Measurements from ENCODE around the gene ADD3. TPM values are rescaled to one million over a fixed set of nuclear protein-coding genes. Genes with fewer than 3 reads are reported as not detected.

ADD3 gene
- total RNA-seq, 1 donor from 2014 or later, result 113 TPM

DNA sequence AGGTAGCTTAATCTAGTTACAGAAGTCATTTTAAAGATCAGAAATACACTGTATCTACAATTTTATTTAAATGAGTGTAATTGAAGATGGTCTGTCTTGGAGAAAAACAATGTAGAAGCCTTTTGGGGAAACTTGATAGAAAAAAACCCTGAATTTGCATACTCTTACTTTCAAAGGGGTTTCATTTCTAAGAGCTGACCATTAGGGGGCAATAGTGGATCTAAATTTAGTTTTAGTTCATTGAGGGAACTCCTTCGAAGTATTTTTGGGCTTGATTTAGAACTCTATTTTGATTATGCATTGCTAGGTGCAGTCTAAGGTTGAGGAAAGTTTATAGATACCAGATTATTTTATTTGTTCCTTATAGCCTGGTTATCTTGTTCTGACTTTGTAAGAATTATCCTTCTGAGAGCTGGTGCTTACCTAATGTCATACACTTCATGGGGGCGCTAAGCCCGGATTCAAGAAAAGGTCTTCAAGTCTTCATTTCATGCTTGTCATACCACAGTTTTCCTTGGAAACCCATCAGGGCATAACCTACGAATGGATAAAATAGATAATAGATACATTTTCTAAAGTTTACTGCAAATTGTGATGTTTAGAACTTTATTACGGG is 130.5 kb downstream of the ADD3 start:
- Histone ChIP-seq H3K9ac (ENCODE audit: low read depth in 1 of 3, low read length in 3 of 3) (no peak overlapping the region), H3K4me3 (ENCODE audit: low read length in 3 of 3) (no peak overlapping the region), H3K27ac (ENCODE audit: low read depth, low read length) (no peak overlapping the region), H3K36me3 (ENCODE audit: control insufficient read depth in 3 of 3, insufficient read depth in 3 of 3, low read length in 3 of 3) (no peaks in the 10 kb centered on the region), H3K9me3 (ENCODE audit: control insufficient read depth in 3 of 3, low read length in 3 of 3) (no peaks in the 10 kb centered on the region), H3K4me1 (ENCODE audit: control insufficient read depth in 3 of 3, insufficient read depth in 3 of 3, low read length in 3 of 3) (peaks cover 4 to 7% (median 6%) of the 10 kb centered on the region in 3 donors), H3K27me3 (ENCODE audit: control insufficient read depth in 3 of 3, insufficient read depth in 3 of 3, low read length in 3 of 3) (no peaks in the 10 kb centered on the region)

DNA sequence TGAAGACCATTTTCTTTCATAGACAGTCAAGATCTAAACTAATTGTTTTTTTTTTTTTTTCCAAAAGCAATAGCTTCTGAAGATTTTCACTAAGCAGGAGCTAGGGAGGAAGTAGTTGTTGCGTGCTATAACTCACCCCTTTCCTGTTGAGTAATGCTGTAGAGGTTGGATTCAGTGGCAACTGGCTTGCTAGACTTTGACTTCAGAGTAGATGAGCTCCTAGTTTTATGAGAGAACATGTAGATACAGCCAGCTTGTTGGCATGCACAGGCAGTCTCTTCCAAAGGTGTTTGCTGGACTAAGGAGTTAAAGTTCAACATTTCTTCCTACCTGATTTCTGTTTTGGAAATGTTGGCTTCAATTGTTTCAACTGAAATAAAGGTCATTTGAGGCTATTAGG is 133.4 kb downstream of the ADD3 start:
- Histone ChIP-seq H3K4me3 (ENCODE audit: low read length in 3 of 3) (no peak overlapping the region), H3K36me3 (ENCODE audit: control insufficient read depth in 3 of 3, insufficient read depth in 3 of 3, low read length in 3 of 3) (no peaks in the 10 kb centered on the region), H3K9me3 (ENCODE audit: control insufficient read depth in 3 of 3, low read length in 3 of 3) (no peaks in the 10 kb centered on the region), H3K9ac (ENCODE audit: low read depth in 1 of 3, low read length in 3 of 3) (no peak overlapping the region), H3K4me1 (ENCODE audit: control insufficient read depth in 3 of 3, insufficient read depth in 3 of 3, low read length in 3 of 3) (peaks cover 4 to 7% (median 6%) of the 10 kb centered on the region in 3 donors), H3K27me3 (ENCODE audit: control insufficient read depth in 3 of 3, insufficient read depth in 3 of 3, low read length in 3 of 3) (no peaks in the 10 kb centered on the region), H3K27ac (ENCODE audit: low read depth, low read length) (no peak overlapping the region)

DNA sequence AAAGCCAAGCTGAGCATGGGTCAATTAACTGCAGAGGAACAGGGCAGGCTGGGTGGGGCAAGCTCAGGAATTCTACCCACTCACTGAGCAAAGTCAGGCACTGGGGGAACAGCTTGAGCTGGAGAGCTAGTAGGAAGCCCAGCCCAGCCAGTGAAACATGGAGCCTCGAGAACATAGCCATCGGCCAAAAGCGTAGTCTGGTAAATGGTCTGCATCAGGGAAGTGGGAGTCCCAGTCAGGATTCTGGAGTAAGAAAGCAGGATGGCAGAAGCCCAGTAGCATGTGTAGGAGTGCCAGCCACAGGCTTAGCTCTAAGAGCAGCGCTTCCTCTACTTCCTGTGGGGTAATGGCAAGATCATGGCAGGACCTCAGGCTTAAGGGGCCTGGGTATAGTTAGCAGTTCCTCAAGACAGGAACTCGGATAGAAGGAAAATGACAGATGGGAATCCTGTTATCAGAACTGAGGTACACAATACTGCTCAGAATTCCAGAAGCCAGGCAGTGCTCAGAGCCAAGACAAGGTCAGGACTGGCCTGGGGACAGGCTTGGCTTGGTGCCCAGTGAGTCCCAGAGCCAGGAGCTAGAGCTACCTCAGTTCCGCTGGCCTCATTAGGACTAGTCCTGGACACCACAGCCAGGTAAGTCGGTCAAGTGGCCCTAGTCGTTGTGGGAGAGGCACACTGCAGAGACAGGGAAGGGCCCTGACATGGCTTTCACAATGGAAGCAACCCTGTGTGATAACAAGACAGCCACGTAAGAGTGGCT is 134.3 kb downstream of the ADD3 start:
- Histone ChIP-seq H3K36me3 (ENCODE audit: control insufficient read depth in 3 of 3, insufficient read depth in 3 of 3, low read length in 3 of 3) (no peaks in the 10 kb centered on the region), H3K27ac (ENCODE audit: low read depth, low read length) (no peak overlapping the region), H3K4me1 (ENCODE audit: control insufficient read depth in 3 of 3, insufficient read depth in 3 of 3, low read length in 3 of 3) (peaks cover 4 to 7% (median 6%) of the 10 kb centered on the region in 3 donors), H3K27me3 (ENCODE audit: control insufficient read depth in 3 of 3, insufficient read depth in 3 of 3, low read length in 3 of 3) (no peaks in the 10 kb centered on the region), H3K4me3 (ENCODE audit: low read length in 3 of 3) (no peak overlapping the region), H3K9ac (ENCODE audit: low read depth in 1 of 3, low read length in 3 of 3) (no peak overlapping the region), H3K9me3 (ENCODE audit: control insufficient read depth in 3 of 3, low read length in 3 of 3) (no peaks in the 10 kb centered on the region)

DNA sequence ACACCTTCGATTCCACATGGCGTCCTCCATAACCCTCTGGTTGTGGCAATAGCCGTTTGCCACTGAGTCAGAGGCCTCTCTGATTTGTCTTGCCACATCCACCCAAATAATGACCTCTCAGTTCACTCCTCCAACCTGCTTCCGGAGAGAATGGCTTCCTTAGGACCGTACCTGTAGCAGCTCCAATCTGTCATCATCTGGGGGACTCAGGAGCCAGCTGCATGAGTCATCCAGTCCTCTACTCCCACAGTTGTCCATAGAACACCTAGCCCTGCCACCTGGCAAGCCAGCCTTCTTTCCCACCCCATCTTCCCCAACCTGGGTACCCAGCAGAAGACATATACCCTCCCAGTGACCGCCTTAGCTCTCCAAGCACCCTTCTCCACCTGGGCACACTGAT is 135.2 kb downstream of the ADD3 start:
- Histone ChIP-seq H3K4me1 (ENCODE audit: control insufficient read depth in 3 of 3, insufficient read depth in 3 of 3, low read length in 3 of 3) (peaks cover 4 to 7% (median 6%) of the 10 kb centered on the region in 3 donors), H3K27me3 (ENCODE audit: control insufficient read depth in 3 of 3, insufficient read depth in 3 of 3, low read length in 3 of 3) (no peaks in the 10 kb centered on the region)

DNA sequence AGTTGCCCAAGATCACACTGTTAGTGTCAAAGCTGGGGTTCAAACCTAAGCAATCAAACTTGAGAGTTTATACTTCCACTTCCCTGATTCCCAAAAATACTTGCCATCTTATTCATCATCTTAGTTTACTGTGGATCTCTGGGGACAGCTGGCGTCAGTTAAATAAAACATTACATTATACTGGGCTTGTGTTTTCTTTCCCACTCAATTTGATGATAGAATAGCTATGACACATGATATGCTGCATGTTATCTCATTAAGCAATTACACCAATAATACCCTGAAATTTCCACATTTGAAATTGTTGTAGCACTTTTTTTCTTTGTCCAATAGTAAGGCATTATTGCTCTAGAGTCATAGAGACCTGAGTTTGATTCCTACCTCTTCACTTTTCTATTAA is 136.7 kb downstream of the ADD3 start:
- no peak overlapping the region for H3K27ac ChIP-seq (ENCODE audit: low read depth, low read length)
- no peaks in the 10 kb centered on the region for H3K27me3 ChIP-seq (ENCODE audit: control insufficient read depth in 3 of 3, insufficient read depth in 3 of 3, low read length in 3 of 3)
- H3K36me3 ChIP-seq (ENCODE audit: control insufficient read depth in 3 of 3, insufficient read depth in 3 of 3, low read length in 3 of 3), result no peaks in the 10 kb centered on the region
- no peak overlapping the region for H3K9ac ChIP-seq (ENCODE audit: low read depth in 1 of 3, low read length in 3 of 3)
- peaks cover 4 to 7% (median 6%) of the 10 kb centered on the region in 3 donors for H3K4me1 ChIP-seq (ENCODE audit: control insufficient read depth in 3 of 3, insufficient read depth in 3 of 3, low read length in 3 of 3)
- no peaks in the 10 kb centered on the region for H3K9me3 ChIP-seq (ENCODE audit: control insufficient read depth in 3 of 3, low read length in 3 of 3)
- H3K4me3 ChIP-seq (ENCODE audit: low read length in 3 of 3), result no peak overlapping the region

More for the DNA sequence above, 135.2 kb downstream of the ADD3 start:
- no peak overlapping the region for H3K9ac ChIP-seq (ENCODE audit: low read depth in 1 of 3, low read length in 3 of 3)
- H3K36me3 ChIP-seq (ENCODE audit: control insufficient read depth in 3 of 3, insufficient read depth in 3 of 3, low read length in 3 of 3), result no peaks in the 10 kb centered on the region
- H3K27ac ChIP-seq (ENCODE audit: low read depth, low read length), result no peak overlapping the region
- no peaks in the 10 kb centered on the region for H3K9me3 ChIP-seq (ENCODE audit: control insufficient read depth in 3 of 3, low read length in 3 of 3)
- no peak overlapping the region for H3K4me3 ChIP-seq (ENCODE audit: low read length in 3 of 3)

DNA sequence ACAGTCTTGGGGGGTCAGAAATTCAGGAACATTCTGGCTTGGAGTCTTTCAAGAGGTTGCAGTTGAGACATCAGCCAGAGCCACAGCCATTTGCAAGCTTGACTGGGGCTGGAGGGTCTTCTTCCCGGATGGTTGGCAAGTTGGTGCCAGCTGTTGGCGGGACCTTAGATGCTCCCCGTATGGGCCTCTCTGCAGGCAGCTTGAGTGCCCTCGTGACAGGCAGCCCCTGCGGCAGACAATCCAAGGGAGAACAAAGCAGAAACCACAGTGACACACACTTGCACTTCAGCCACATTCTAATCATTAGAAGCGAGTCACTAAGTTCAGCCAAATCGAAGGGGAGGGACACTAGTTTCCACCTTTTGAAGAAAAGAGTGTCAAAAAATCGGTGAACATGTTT is 140.2 kb downstream of the ADD3 start:
- Histone ChIP-seq H3K27me3 (ENCODE audit: control insufficient read depth in 3 of 3, insufficient read depth in 3 of 3, low read length in 3 of 3) (peaks cover 3 to 10% (median 7%) of the 10 kb centered on the region in 3 donors), H3K36me3 (ENCODE audit: control insufficient read depth in 3 of 3, insufficient read depth in 3 of 3, low read length in 3 of 3) (no peaks in the 10 kb centered on the region), H3K9me3 (ENCODE audit: control insufficient read depth in 3 of 3, low read length in 3 of 3) (no peaks in the 10 kb centered on the region)

DNA sequence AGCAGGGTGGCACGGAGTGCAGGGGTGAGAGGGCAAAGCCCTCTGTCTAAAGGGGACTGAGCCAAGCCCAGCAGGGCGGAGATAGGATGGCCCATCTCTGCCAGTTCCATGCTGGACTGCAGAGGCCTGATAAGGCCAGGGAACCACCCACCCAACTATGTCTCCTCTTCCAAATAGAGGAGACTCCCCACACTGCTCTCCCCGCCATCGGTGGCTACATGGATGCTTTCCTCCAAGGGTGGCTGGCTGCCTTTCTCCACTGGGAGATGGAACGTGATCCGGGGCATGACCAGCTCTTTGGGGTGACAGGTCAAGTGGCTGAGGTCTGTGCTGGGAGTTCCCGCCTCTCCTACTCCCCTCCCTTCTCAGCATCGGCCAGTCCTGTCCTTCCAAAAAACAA is 141.5 kb downstream of the ADD3 start:
- Histone ChIP-seq H3K27ac (ENCODE audit: low read depth, low read length) (no peak overlapping the region), H3K9ac (ENCODE audit: low read depth in 1 of 3, low read length in 3 of 3) (no peak overlapping the region), H3K4me1 (ENCODE audit: control insufficient read depth in 3 of 3, insufficient read depth in 3 of 3, low read length in 3 of 3) (no peaks in the 10 kb centered on the region), H3K9me3 (ENCODE audit: control insufficient read depth in 3 of 3, low read length in 3 of 3) (no peaks in the 10 kb centered on the region), H3K27me3 (ENCODE audit: control insufficient read depth in 3 of 3, insufficient read depth in 3 of 3, low read length in 3 of 3) (peaks cover 3 to 16% (median 7%) of the 10 kb centered on the region in 3 donors), H3K36me3 (ENCODE audit: control insufficient read depth in 3 of 3, insufficient read depth in 3 of 3, low read length in 3 of 3) (no peaks in the 10 kb centered on the region), H3K4me3 (ENCODE audit: low read length in 3 of 3) (no peak overlapping the region)

More for the DNA sequence above, 140.2 kb downstream of the ADD3 start:
- no peak overlapping the region for H3K27ac ChIP-seq (ENCODE audit: low read depth, low read length)
- H3K9ac ChIP-seq (ENCODE audit: low read depth in 1 of 3, low read length in 3 of 3), result no peak overlapping the region
- H3K4me1 ChIP-seq (ENCODE audit: control insufficient read depth in 3 of 3, insufficient read depth in 3 of 3, low read length in 3 of 3), result no peaks in the 10 kb centered on the region
- H3K4me3 ChIP-seq (ENCODE audit: low read length in 3 of 3), result no peak overlapping the region

DNA sequence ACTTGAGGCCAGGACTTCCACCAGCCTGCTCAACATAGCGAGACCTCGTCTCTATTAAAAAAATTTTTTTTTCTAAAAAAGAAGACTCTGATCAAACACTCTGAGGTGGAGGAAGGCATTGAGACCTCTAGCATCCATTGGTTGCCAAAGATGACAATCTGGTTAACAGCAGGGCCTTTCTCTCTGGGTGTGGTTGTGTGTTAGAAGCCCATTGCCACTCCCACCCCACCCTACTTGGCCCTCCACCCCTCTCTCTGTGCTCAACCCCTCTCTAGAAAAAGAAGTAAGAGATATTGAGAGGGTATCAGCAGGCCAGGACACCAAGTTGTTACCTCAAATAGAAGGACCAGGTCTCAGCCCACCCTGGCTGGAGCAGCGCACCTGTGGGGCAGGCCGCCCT is 142.3 kb downstream of the ADD3 start:
- no peaks in the 10 kb centered on the region for H3K36me3 ChIP-seq (ENCODE audit: control insufficient read depth in 3 of 3, insufficient read depth in 3 of 3, low read length in 3 of 3)
- H3K27ac ChIP-seq (ENCODE audit: low read depth, low read length), result no peak overlapping the region
- H3K4me3 ChIP-seq (ENCODE audit: low read length in 3 of 3), result no peak overlapping the region
- no peak overlapping the region for H3K9ac ChIP-seq (ENCODE audit: low read depth in 1 of 3, low read length in 3 of 3)
- no peaks in the 10 kb centered on the region for H3K9me3 ChIP-seq (ENCODE audit: control insufficient read depth in 3 of 3, low read length in 3 of 3)
- H3K27me3 ChIP-seq (ENCODE audit: control insufficient read depth in 3 of 3, insufficient read depth in 3 of 3, low read length in 3 of 3), result peaks cover 3 to 16% (median 7%) of the 10 kb centered on the region in 3 donors
- no peaks in the 10 kb centered on the region for H3K4me1 ChIP-seq (ENCODE audit: control insufficient read depth in 3 of 3, insufficient read depth in 3 of 3, low read length in 3 of 3)

DNA sequence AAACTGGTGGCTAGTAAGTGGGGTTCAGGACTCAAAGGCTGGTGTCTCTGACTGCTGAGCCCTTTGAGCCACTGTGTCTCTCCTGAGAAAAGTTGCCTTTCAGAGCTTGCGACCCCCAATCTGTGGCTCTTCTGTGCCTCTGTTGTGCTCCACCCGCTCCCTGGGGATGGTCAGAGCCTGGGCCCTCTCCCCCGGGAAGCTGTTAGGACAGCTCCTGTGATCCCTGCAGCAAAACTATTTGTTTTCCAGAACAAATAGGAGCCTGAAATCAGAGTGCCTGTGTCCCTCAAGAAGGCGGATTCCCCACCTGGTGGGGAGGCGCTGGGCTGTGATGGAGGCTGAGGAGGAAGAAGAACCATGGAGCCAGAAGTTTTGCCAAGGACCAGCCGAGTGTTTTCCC is 143.2 kb downstream of the ADD3 start:
- Histone ChIP-seq H3K9ac (ENCODE audit: low read depth in 1 of 3, low read length in 3 of 3) (no peak overlapping the region), H3K4me1 (ENCODE audit: control insufficient read depth in 3 of 3, insufficient read depth in 3 of 3, low read length in 3 of 3) (no peaks in the 10 kb centered on the region), H3K9me3 (ENCODE audit: control insufficient read depth in 3 of 3, low read length in 3 of 3) (no peaks in the 10 kb centered on the region), H3K4me3 (ENCODE audit: low read length in 3 of 3) (no peak overlapping the region), H3K36me3 (ENCODE audit: control insufficient read depth in 3 of 3, insufficient read depth in 3 of 3, low read length in 3 of 3) (no peaks in the 10 kb centered on the region), H3K27me3 (ENCODE audit: control insufficient read depth in 3 of 3, insufficient read depth in 3 of 3, low read length in 3 of 3) (peaks cover 3 to 16% (median 7%) of the 10 kb centered on the region in 3 donors), H3K27ac (ENCODE audit: low read depth, low read length) (no peak overlapping the region)

DNA sequence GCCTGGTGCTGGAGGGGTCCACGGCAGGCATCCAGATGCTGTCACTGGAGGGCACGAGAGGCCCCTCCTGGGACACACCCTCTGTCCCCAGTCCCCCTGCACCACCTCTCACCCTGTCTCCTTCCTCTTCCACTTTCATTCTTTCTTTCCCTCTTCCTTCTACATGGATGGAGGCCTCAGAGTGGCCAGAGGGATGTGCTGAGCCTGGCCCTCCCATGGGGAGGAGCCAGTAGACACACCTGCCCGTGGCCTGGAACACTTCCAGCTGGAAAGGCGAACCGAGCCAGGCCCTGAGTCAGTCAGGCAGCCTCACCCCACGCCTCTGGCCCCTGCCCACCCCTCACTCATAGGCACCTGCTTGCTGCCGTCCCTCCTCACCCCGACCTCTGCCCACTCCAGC is 143.7 kb downstream of the ADD3 start:
- no peaks in the 10 kb centered on the region for H3K36me3 ChIP-seq (ENCODE audit: control insufficient read depth in 3 of 3, insufficient read depth in 3 of 3, low read length in 3 of 3)
- H3K4me3 ChIP-seq (ENCODE audit: low read length in 3 of 3), result no peak overlapping the region
- no peaks in the 10 kb centered on the region for H3K4me1 ChIP-seq (ENCODE audit: control insufficient read depth in 3 of 3, insufficient read depth in 3 of 3, low read length in 3 of 3)
- peaks cover 3 to 16% (median 7%) of the 10 kb centered on the region in 3 donors for H3K27me3 ChIP-seq (ENCODE audit: control insufficient read depth in 3 of 3, insufficient read depth in 3 of 3, low read length in 3 of 3)
- H3K9me3 ChIP-seq (ENCODE audit: control insufficient read depth in 3 of 3, low read length in 3 of 3), result no peaks in the 10 kb centered on the region
- H3K27ac ChIP-seq (ENCODE audit: low read depth, low read length), result no peak overlapping the region
- H3K9ac ChIP-seq (ENCODE audit: low read depth in 1 of 3, low read length in 3 of 3), result no peak overlapping the region

Measured in skeletal muscle tissue (tissue), 4 donors.